DOHH2 (cell line): ENCODE results near the gene KCNN1.
"Not testable (repeated sequence)": the region's sequence is repeated elsewhere in the genome, so short reads cannot be mapped to it uniquely, and the experiment has no call there.

ENCODE experiments used
- EZH2phosphoT487 ChIP-seq: fragments of 200-600 bp; sonication (generic); IDR thresholded peaks from 2 replicates; pipeline ENCODE4 v1.6.1; 2017; ENCODE audit warnings: borderline replicate concordance, mild to moderate bottlenecking, antibody characterized with exemption, low read length, moderate library complexity, mixed read lengths
- TF ChIP-seq, protein P1 (sequence below): fragments of 200-600 bp; sonication (generic); IDR thresholded peaks from one replicate; pipeline ENCODE4 v1.5.1; 2014; ENCODE audit warnings: antibody characterized with exemption, mild to moderate bottlenecking, low read depth, low read length; ENCODE audit not compliant: poor library complexity, severe bottlenecking

DNA sequence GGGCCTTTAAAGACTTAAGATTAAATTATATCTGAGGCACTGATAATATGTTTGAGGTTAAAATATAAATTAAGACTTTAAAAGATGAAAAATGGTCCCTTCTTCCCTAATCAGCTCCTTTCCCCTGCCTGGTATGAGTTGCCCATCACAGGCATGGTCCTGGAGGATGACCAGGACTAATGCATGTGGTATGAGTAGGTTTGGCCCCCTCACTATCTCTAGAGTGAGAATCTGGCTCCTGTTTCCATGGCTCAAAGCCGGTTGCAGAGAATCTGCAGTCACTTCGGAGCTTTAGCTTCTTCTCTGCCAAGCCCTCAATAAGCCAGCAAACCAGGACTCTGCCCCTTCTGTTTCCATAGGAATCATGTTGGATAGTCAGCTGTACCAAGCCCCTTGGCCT lies 65.2 kb downstream of the KCNN1 start:
- TF ChIP-seq, protein P1, sequence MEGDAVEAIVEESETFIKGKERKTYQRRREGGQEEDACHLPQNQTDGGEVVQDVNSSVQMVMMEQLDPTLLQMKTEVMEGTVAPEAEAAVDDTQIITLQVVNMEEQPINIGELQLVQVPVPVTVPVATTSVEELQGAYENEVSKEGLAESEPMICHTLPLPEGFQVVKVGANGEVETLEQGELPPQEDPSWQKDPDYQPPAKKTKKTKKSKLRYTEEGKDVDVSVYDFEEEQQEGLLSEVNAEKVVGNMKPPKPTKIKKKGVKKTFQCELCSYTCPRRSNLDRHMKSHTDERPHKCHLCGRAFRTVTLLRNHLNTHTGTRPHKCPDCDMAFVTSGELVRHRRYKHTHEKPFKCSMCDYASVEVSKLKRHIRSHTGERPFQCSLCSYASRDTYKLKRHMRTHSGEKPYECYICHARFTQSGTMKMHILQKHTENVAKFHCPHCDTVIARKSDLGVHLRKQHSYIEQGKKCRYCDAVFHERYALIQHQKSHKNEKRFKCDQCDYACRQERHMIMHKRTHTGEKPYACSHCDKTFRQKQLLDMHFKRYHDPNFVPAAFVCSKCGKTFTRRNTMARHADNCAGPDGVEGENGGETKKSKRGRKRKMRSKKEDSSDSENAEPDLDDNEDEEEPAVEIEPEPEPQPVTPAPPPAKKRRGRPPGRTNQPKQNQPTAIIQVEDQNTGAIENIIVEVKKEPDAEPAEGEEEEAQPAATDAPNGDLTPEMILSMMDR = not testable (repeated sequence)
- TF ChIP-seq EZH2phosphoT487 = not testable (repeated sequence)
